Dermis microvascular lymphatic vessel endothelial cell (primary cell): Measurements from ENCODE around the gene MYH11. TPM values are rescaled to one million over a fixed set of nuclear protein-coding genes. Genes with fewer than 3 reads are reported as not detected.
"Not testable (repeated sequence)": the region's sequence is repeated elsewhere in the genome, so short reads cannot be mapped to it uniquely, and the experiment has no call there.

Source experiments
- DNase-seq, 2 donors: peaks; one replicate each; pipeline versions ENCODE4 v3.0.0 to v3.0.0-alpha.2; 2010; ENCODE audit warnings: low read depth in 2 of 2
- total RNA-seq: library from RNA; depleted of rRNA; stranded (reverse); fragments of >200 nt; gene quantifications from 2 replicates; pipeline ENCODE4 v1.2.1, GENCODE V29; 2014

Gene MYH11
- total RNA-seq, 1 donor from 2014 or later = not detected

DNA sequence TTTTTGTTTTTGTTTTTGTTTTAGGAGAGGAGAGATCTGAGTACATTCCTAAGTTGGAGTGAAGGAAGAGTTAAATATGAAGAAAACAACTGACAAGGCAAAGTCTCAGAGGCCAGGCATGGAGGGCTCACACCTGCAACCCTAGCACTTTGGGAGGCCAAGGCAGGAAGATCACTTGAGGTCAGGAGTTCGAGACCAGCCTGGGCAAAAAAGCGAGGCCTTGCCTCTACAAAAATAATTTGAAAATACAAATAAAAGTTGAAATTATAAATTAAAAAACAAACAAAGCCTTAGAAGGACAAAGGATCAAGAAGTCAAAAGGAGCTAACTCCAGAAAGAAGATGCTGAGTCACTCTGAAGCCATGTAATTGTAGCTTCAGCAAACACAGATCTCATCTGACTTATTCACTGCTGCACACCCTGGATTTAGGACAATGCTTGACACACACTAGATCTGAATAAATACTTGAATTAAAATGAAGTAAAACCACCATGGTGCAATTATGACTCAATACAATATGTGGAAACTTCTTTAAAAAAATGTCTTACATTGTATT is 22.5 kb upstream of the MYH11 start:
- peak in 1 of 2 donors; percentile 32 for DNase-seq

- no peak for DNase-seq
Observed at GRCh38 chr16:15876503-15876902, 19.7 kb upstream of the MYH11 start.

- peak; percentile 60 to 80 for DNase-seq
Observed at GRCh38 chr16:15874745-15875314, 18.0 kb upstream of the MYH11 start.

DNA sequence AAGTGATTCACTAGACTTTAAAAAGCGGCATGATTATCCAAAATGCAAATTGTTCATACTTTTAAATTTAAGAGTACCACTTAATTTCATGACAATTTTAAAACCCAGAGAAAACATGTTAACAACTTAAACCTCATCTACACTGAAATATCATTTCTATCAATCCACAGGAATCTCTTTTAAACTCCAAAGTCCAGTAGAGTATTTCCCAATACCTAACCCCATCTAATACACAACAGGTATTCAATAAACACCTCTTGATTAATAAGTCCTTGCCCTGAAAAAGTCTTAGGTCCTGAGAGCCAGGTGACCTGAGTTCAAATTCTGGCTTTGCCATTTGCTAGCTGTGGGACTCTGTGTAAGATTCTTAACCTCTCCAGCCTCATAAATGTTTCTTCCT is 16.9 kb upstream of the MYH11 start:
- no peak for DNase-seq

- no peak for DNase-seq
Observed at GRCh38 chr16:15873301-15873700, 16.5 kb upstream of the MYH11 start.

- DNase-seq = no peak
Observed at GRCh38 chr16:15870011-15870410, 13.2 kb upstream of the MYH11 start.

- DNase-seq = no peak
Observed at GRCh38 chr16:15866451-15866850, 9.6 kb upstream of the MYH11 start.

GRCh38 chr16:15865742-15866141 is 8.9 kb upstream of the MYH11 start:
- DNase-seq = no peak

GRCh38 chr16:15864939-15865338 is 8.1 kb upstream of the MYH11 start:
- DNase-seq = no peak

DNA sequence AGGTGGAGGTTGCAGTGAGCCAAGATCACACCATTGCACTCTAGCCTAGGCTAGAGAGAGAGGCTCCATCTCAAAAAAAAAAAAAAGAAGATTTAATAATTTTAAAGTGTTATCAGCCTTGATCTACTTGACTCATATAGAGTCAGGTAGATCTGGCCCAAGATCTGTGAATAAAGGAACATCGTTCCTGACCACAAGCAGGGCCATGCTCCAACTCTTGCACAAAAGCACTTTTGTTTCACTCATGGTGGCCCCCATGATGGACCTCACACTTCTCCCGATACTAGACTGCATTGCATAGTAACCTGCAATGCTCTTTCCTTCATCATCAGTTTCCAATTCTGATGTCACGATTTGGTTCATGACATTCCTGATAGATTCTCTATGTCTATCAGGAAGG is 5.2 kb upstream of the MYH11 start:
- no peak for DNase-seq

DNA sequence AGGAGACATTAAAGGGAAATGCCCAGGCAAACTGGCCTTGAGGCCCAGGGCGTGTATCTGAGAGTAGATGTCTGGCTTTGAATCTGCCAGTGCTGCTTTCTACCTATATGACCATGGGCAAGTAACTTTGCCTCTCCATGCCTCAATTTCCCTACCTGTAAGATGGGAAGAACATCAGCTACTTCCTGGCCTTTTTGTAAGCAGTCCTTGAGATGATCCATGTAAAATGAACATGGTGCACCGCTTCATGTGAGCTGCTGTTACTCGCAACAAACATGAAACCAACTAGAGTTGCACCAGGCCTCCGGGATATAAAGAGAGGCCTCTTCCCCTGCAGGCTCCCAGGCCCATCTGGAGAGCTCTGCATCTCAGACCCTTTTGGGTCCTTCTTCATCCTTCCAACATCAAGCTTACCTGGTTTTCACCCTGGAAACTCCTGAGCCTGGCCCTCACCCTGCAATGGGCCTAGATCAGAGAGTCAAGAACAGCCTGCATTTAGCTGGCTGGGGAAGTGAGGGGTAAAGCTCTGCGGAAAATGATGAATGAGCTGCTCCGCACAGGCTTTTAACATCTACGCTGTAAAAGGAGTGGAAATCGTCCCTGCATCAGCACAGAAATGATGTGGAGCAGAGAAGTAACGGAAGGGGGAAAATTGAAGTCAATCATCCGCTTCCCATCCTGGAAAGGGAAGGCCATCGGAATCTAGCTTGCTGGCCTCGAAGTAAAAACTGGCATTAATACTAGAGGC is 2.3 kb upstream of the MYH11 start:
- no peak for DNase-seq

- peak in 1 of 2 donors; percentile 32 for DNase-seq
Observed at GRCh38 chr16:15857724-15858560, 1.1 kb upstream of the MYH11 start.

GRCh38 chr16:15856182-15856581 is 646 bp downstream of the MYH11 start:
- DNase-seq = no peak

GRCh38 chr16:15855704-15856003 is 1.2 kb downstream of the MYH11 start:
- no peak for DNase-seq

DNA sequence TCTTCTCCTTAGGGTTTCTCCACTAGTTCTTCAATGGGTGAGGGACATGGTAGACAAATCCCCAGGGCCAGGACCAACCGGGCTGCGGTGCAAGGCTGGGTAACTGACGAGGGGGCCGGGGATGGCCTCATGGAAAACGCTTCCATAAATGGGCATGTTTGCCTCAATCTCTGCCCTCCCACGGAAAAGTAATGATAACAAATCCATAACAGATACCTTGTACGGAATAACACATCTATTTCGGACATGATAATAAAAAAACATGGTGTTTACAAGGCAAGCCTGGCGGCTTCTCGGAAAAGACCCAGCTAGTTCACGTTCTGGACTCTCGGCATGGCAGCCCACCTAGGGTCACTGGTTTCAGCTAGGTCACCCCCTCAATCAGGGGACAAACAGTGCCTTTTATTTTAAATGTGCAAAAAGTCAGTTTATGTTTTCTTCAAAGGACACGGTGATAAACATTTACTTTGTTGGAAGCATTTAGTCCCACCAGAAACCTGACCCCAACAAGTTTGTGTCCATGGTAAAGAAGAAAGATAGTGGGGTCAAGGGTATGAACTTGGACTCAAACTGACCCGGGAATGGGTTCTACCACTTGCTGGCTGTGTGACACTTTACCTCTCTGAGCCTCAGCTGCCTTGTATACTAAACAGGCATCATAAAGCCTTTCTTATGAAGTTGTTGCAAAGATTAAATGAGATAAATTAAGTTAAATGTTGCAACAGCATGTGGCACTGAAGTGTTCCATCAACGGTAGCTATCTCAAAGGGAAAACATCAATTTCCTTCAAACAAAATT is 1.7 kb downstream of the MYH11 start:
- no peak for DNase-seq

GRCh38 chr16:15854061-15854460 is 2.8 kb downstream of the MYH11 start:
- no peak for DNase-seq

- DNase-seq = no peak
Observed at GRCh38 chr16:15853021-15853420, 3.8 kb downstream of the MYH11 start.

DNA sequence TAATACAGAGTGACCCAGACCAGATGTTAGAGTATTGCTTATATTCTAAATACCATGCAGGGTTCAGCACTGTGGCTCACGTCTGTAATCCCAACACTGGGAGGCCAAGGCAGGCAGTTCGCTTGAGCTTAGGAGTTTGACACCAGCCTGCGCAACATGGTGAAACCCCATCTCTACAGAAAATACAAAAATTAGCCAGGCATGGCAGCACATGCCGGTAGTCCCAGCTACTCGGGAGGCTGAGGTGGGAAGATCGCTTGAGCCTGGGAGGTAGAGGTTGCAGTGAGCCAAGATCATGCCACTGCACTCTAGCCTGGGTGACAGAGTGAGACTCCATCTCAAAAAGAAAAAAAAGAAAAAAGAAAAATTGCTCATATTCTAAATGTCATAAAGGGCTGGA is 6.3 kb downstream of the MYH11 start:
- not testable (repeated sequence) for DNase-seq

- no peak for DNase-seq
Observed at GRCh38 chr16:15849209-15849981, 7.4 kb downstream of the MYH11 start.

- no peak for DNase-seq
Observed at GRCh38 chr16:15847611-15848175, 9.1 kb downstream of the MYH11 start.
